Hippocampal formation (tissue), 2 donors: ENCODE data around the gene ATP1B4.
A peak's percentile ranks its signal among the peaks of the same experiment; 100 is the strongest.
"Not testable (repeated sequence)": the region's sequence is repeated elsewhere in the genome, so short reads cannot be mapped to it uniquely, and the experiment has no call there.

Experiments used
- DNase-seq, 2 donors: peaks; one replicate each; lab custom pipeline; 2025; lab: John Stamatoyannopoulos, UW

Gene ATP1B4

GRCh38 chrX:120361764-120362305 lies at the start of gene ATP1B4:
TSS of gene ATP1B4 (plus strand) at chrX:120362089. CDS start at chrX:120362169, 80 bp downstream.
- DNase-seq = no peak

DNA sequence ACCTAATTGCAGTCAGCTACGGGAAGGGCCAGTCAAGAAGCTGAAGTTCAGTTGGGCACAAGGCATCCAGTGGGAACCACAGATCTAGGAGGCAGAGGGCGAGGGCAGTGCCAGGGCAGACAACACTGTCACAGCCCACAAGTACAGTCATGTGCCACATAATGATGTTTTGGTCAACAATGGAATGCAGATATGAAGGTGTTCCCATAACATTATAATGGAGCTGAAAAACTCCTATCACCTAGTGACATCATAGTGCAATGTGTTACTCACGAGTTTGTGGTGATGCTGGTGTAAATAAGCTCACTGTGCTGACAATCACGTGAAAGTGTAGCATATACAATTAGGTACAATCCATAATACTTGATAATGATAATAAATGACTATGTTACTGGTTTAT lies 46.1 kb upstream of the ATP1B4 start:
- DNase-seq = no peak

GRCh38 chrX:120316587-120317283 lies 45.2 kb upstream of the ATP1B4 start:
- no peak for DNase-seq

- no peak for DNase-seq
Measured at GRCh38 chrX:120318411-120318810, 43.5 kb upstream of the ATP1B4 start.

- DNase-seq = no peak
Measured at GRCh38 chrX:120321520-120322281, 40.2 kb upstream of the ATP1B4 start.

GRCh38 chrX:120331116-120331515 lies 30.8 kb upstream of the ATP1B4 start:
- DNase-seq = no peak

DNA sequence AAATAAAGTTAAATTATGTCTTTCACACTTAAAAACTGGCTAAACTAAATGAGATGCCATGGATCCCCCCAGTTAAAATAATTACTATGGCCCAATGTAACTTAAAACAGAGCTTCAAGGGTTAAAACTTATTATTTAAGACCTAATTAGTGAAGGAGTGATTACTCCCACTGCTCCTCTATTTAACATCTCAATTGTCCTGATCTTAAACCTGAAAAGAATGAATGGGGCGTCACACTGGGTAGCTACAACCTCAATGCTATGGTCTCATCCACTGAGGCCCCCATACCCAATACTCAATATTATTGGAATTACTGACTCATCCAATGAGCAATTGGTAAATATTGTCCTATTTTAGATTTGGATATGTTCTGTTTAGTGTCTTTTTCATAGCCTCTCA lies 29.5 kb upstream of the ATP1B4 start:
- DNase-seq = no peak

DNA sequence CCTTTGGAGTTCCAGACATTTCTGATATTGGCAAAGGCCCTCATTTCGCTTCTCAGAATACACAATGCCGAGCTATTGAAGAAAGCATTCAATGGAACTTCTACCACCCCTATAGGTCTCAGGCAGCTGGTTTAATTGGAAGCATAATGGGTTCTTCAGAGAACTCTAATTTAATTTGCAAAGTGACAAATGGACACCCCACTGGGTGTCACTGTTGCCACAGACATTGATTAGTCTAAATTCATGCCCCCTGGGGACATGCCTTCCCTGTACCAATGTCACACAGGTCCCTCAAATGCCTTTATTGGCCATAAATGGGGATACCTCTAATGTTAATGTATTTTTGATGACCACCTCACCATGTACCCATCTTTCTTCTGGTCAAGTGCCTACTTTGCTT lies 27.7 kb upstream of the ATP1B4 start:
- DNase-seq = no peak

- DNase-seq = no peak
Measured at GRCh38 chrX:120334603-120335002, 27.3 kb upstream of the ATP1B4 start.

DNA sequence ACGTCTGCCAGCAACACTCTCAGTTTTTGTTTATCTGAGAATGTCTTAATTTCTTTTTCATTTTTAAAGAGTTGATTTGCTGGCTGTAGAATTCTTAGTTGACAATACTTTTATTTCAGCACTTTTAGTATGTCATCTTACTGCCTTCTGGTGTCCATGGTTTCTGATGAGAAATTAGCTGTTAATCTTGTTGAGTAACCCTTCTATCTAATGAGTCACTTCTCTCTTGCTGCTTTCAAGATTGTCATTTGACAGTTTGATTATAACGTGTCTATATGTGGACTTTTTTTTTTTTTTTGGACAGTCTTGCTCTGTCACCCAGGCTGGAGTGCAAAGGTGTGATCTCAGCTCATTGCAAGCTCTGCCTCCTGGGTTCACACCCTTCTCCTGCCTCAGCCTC lies 26.6 kb upstream of the ATP1B4 start:
- no peak for DNase-seq

DNA sequence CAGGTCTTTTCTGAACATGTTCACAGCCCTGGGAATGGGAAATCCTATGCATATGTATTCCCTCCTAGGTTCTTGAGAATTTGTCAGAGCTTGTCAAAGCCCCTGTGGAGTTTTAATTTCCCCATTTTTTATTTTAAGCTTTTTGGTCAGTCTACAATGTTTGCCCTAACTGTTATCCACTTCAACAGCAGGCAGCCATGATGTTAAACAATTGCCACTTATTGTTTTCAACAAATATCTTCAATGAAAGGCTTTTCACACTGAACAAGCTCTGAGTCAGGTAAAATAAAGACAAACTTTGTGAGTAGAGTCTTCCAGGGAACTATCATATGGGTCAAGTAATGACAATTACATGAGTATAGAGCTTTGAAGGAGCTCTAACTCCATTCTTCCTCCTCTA lies 25.0 kb upstream of the ATP1B4 start:
- DNase-seq = no peak

GRCh38 chrX:120344566-120344965 lies 17.3 kb upstream of the ATP1B4 start:
- not testable (repeated sequence) for DNase-seq

DNA sequence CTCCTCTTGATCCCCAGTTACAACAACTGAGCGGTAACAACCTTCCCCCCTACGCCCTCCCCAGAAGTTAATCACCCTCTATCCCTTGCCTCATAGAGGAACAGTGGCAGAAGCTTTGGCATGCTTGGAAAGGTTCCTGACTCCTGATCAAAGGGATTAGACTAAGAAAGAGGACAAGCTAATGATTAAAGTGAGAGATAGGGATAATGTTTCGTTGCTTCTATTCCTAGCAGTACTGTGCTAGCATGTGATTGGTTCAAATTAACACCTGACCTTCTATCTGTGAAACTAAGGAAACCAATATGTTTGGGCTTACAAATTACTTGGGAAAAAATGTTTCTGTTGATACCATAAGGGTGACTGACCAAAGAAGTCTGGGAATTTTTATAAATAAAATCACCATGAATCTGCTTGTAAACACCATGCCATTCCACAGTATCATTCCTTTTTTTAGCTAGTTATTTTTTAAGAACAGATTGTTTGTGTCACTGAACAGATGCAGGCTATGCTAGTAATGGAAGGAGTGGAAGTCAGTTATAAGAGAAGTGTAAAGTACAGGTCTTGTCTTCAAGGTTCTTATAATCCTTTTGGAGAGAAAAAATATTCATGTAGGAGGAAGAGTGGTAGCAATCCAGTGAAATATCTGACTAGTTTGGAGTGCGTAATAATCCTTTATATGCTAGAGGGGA lies 11.3 kb upstream of the ATP1B4 start:
- DNase-seq = no peak

- DNase-seq = no peak
Measured at GRCh38 chrX:120356084-120356483, 5.8 kb upstream of the ATP1B4 start.

DNA sequence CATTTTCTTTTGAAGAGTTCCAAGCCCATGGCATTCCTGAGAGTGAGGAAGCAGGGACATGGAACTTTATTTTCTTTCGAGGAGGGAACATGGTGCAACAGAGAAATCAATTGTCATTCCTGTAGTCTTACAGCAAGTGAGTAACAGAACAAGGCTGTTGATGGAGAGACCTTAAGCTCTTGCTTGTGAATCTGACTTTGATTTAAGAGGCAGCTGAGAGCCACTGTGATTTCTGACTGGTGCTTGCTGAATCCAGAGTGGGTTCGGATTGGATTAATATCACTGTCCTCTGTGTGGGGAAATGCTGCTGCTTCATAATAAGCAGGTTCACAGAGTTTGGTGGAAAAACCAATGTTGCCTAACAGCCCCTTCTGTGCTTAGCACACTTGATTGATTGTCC lies 4.7 kb upstream of the ATP1B4 start:
- no peak for DNase-seq

DNA sequence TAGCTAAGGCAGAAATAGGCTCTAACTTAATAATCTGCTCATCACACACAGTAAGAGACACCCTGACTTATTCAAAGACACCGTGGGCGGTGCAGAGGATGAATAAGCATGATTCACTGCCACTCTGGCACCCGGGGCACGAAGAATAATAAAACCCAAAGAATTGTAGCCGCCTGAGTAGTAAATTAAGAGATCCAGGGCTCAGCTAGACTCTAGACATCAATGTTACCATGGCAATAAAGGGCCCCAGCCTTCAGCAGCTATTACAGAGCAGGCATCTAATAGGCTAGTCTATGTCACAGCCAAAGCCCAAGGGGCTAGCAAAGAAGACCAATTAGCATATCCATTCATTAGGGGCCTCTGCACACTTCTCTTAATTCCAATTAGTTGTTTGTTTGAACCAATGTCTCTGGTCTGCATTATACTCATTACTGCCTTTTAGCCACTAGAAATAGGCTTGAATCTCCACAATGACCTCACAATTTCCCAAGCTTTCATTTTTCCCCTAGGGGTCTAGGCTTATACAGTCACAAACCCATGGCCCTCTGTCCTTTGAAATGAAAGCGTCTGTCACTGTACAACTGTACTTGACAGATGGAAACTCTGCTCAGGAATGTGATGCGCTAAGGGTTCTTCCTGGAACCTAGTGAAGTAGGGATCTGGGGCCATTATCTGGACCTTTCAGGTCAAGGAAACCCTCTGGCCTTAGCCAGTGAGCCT lies 3.0 kb upstream of the ATP1B4 start:
- DNase-seq = peak in 1 of 2 donors; percentile 16

GRCh38 chrX:120365320-120365719 lies 3.4 kb downstream of the ATP1B4 start:
- peak in 1 of 2 donors; percentile 23 for DNase-seq

DNA sequence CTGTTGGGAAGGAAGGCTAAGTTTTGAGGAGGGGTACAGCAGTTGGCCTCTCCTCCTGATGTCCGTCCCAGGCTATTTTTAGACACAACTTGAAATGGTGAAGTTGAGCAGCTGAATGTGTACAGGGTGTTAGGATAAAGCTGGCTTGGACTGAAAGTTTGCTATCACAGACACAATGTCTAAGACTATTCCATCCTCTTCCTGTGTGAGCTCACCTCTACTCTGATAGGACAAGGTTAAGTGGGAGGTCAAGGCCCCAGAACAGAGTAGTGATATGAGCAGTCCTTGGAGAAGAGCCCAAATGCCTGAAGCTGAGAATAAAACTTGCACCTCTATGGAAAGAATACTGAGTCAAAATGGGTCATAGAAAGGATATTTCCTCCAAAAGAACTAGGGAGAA lies 4.1 kb downstream of the ATP1B4 start:
- no peak for DNase-seq

- DNase-seq = no peak
Measured at GRCh38 chrX:120366794-120367193, 4.9 kb downstream of the ATP1B4 start.

DNA sequence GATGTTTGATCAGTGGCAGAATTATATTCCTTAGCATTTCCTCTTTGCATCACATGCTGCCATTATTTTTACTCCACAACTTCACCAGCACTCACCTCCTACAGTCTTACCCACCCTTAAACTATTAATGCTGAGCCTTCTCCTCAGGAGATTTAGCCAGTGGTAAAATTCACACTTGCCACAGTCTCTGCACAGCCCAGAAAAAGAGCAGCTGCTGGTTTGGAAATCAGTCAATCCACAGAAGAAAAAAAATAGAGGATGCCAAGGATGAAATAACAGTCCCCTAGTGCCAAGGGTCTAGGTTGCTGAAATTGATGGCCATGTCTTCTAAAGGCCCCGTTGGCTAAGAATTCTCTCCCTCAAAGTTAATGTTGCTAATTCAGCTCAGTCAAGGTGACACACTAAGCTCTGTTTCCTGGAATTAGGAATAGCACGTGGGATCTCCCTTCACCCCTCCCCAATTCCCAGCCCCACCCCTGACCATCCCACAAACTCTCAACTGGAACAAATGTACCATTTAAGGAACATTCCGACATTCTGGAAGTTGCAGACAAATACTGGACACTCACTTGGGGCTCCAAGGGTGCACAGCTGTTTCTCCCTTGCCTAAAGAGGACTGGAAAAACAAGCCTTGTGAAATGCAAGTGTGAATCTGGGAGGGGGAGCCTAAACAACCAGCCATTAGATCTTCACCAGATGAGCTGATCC lies 5.7 kb downstream of the ATP1B4 start:
- no peak for DNase-seq

DNA sequence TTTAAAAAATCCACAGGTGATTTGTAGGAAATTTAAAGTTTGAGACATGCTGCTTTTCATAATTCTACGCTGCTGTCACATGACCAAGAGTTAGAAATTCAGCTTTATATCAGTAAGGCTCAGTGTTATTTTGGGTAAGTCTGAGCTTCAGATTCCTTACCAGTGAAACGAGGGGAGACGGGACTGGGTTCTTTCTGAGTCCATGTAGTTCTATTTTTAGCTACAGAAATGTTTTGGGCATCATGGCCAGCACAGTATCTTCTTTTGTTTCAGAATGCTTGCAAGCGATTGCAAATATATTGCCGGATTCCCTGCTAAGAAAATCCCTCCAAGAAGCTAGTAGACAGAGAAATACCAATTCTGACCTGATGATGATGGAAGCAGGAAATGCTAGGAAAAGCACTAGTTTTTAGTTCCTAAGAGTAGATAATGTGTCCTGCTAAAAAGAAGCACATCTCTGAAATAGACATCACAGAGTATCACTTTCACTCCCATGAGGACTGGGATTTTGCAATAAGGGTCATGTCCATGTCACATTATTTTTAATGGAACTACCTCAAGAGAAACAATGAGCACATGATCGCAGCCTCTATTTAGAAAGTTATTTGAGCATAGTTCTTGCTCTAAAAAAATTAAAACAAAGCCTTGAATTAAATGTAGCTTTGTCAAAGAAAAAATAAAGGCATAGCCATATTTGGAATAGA lies 10.9 kb downstream of the ATP1B4 start:
- DNase-seq = no peak
